ENCODE data around the gene KLHL40. TPM values are rescaled to one million over a fixed set of nuclear protein-coding genes. Genes with fewer than 3 reads are reported as not detected.
A peak's percentile ranks its signal among the peaks of the same experiment; 100 is the strongest.

The KLHL40 gene
- total and polyA plus RNA-seq, 9 of the 15 experiments (the other 6 are each of a cell fraction or from before 2014, with no cell fraction given), result not detected

GRCh38 chr3:42654331-42655201 lies 30.8 kb upstream of the KLHL40 start (continued):
- TF ChIP-seq ZNF79 (CRISPR knock-in tag; IDR thresholded peaks at IDR 0.05; ENCODE audit: low read depth), result no peak
- no peak; the same call in 1 of the 2 replicates for TF ChIP-seq ZNF12 (CRISPR knock-in tag; IDR thresholded peaks at IDR 0.05)
- no peak for TF ChIP-seq TAL1 (IDR thresholded peaks at IDR 0.05)
- TF ChIP-seq NFIC (IDR thresholded peaks at IDR 0.05), result no peak
- no peak for TF ChIP-seq BRD4 (IDR thresholded peaks at IDR 0.05)
- TF ChIP-seq PPARD (CRISPR knock-in tag; IDR thresholded peaks at IDR 0.05), result no peak
- TF ChIP-seq RBM17 (IDR thresholded peaks at IDR 0.05; ENCODE audit: borderline replicate concordance, low read depth, low read length), result no peak
- no peak for TF ChIP-seq CHD2 (IDR thresholded peaks at IDR 0.05; ENCODE audit: low read depth, low read length)
- TF ChIP-seq BMI1 (IDR thresholded peaks at IDR 0.05; ENCODE audit: low read length), result no peak
- no peak for TF ChIP-seq ZBTB8A (IDR thresholded peaks at IDR 0.05; ENCODE audit: partially characterized antibody)
- TF ChIP-seq ETV5 (CRISPR knock-in tag; IDR thresholded peaks at IDR 0.05; ENCODE audit: low read depth), result no peak
- TF ChIP-seq NFYB (IDR thresholded peaks at IDR 0.05; ENCODE audit: extremely low read depth, insufficient read length), result peak; percentile 61
- peak; percentile 58; the same call in 1 of the 2 replicates for TF ChIP-seq PHF8 (IDR thresholded peaks at IDR 0.05; ENCODE audit: borderline replicate concordance, low read length)
- no peak for TF ChIP-seq ILF3 (IDR thresholded peaks at IDR 0.05; ENCODE audit: borderline replicate concordance)
- TF ChIP-seq ZNF124 (CRISPR knock-in tag; IDR thresholded peaks at IDR 0.05), result no peak
- no peak; the same call in 1 of the 2 replicates for TF ChIP-seq ELF1 (tag; IDR thresholded peaks at IDR 0.05)
- no peak for TF ChIP-seq REST (IDR thresholded peaks at IDR 0.05; ENCODE audit: borderline replicate concordance)
- no peak for TF ChIP-seq REST (CRISPR knock-in tag; IDR thresholded peaks at IDR 0.05; ENCODE audit: low read depth)
- TF ChIP-seq CAMTA2 (CRISPR knock-in tag; conservative IDR thresholded peaks at IDR 0.05), result no peak
- TF ChIP-seq HLTF (IDR thresholded peaks at IDR 0.05), result no peak
- 0 out of 2 replicates have a peak, but pooled peaks have one; percentile 25 for TF ChIP-seq POLR2A (conservative IDR thresholded peaks at IDR 0.05)
- no peak for TF ChIP-seq EHMT2 (IDR thresholded peaks at IDR 0.05)
